Neural progenitor cell (in vitro differentiated cells): ENCODE measurements around the gene ARL11. TPM values are rescaled to one million over a fixed set of nuclear protein-coding genes. Genes with fewer than 3 reads are reported as not detected.

ENCODE experiments used
- DNase-seq: peaks from one replicate; pipeline ENCODE4 v3.0.0-alpha.2; 2016; ENCODE audit warnings: low spot score
- H2AFZ ChIP-seq: fragments of 200-600 bp; sonication (generic); replicated peaks from 2 replicates; pipeline ENCODE4 v1.6.1; 2016; ENCODE audit warnings: antibody characterized with exemption
- H3F3A ChIP-seq: fragments of 200-600 bp; sonication (generic); 2 replicates; pipeline ENCODE4 v1.6.1; 2016; ENCODE audit warnings: antibody characterized with exemption, low read depth
- H3K27ac ChIP-seq: fragments of 200-600 bp; sonication (generic); 2 replicates; pipeline ENCODE4 v1.5.1; 2016; ENCODE audit warnings: mild to moderate bottlenecking
- H3K27me3 ChIP-seq: fragments of 200-600 bp; sonication (generic); 2 replicates; pipeline ENCODE4 v1.6.1; 2016; ENCODE audit warnings: mild to moderate bottlenecking, moderate library complexity
- H3K36me3 ChIP-seq: fragments of 200-600 bp; sonication (generic); 2 replicates; pipeline ENCODE4 v1.5.1; 2016
- H3K4me1 ChIP-seq: fragments of 200-600 bp; sonication (generic); 2 replicates; pipeline ENCODE4 v1.6.1; 2016; ENCODE audit warnings: mixed run types
- H3K4me2 ChIP-seq: fragments of 200-600 bp; sonication (generic); 2 replicates; pipeline ENCODE4 v1.6.1; 2016
- H3K4me3 ChIP-seq: fragments of 200-600 bp; sonication (generic); 2 replicates; pipeline ENCODE4 v1.5.1; 2016
- H3K79me2 ChIP-seq: fragments of 200-600 bp; sonication (generic); 2 replicates; pipeline ENCODE4 v1.6.1; 2016; ENCODE audit warnings: low read depth
- H3K9ac ChIP-seq: fragments of 200-600 bp; sonication (generic); 2 replicates; pipeline ENCODE4 v1.6.1; 2016
- H3K9me3 ChIP-seq: fragments of 200-600 bp; sonication (generic); 2 replicates; pipeline ENCODE4 v1.5.1; 2016; ENCODE audit warnings: low read depth
- H4K20me1 ChIP-seq: fragments of 200-600 bp; sonication (generic); 2 replicates; pipeline ENCODE4 v1.6.1; 2016; ENCODE audit warnings: low read depth
- H3K27ac Mint-ChIP-seq: 3 replicates; pipeline ENCODE4 v1.8.0; 2021; ENCODE audit warnings: mixed read lengths
- H3K27me3 Mint-ChIP-seq: 2 replicates; pipeline ENCODE4 v1.8.0; 2022; ENCODE audit warnings: low read depth, mild to moderate bottlenecking, inconsistent platforms, moderate library complexity, mixed read lengths; ENCODE audit not compliant: insufficient read depth
- H3K36me3 Mint-ChIP-seq: 3 replicates; pipeline ENCODE4 v1.8.0; 2021; ENCODE audit warnings: mixed read lengths
- H3K4me1 Mint-ChIP-seq: 3 replicates; pipeline ENCODE4 v1.8.0; 2021; ENCODE audit warnings: mixed read lengths
- H3K4me3 Mint-ChIP-seq: 3 replicates; pipeline ENCODE4 v1.8.0; 2021; ENCODE audit warnings: mild to moderate bottlenecking, moderate library complexity, mixed read lengths
- H3K9me3 Mint-ChIP-seq: 3 replicates; pipeline ENCODE4 v1.8.0; 2020; ENCODE audit warnings: mixed read lengths
- CTCF ChIP-seq: fragments of 200-600 bp; sonication (generic); IDR thresholded peaks from 2 replicates; pipeline ENCODE4 v1.5.1; 2017; ENCODE audit warnings: antibody characterized with exemption, mild to moderate bottlenecking
- EZH2 ChIP-seq: fragments of 200-600 bp; sonication (generic); IDR thresholded peaks from 2 replicates; pipeline ENCODE4 v1.6.1; 2017; ENCODE audit warnings: antibody characterized with exemption, mild to moderate bottlenecking, moderate library complexity
- EZH2phosphoT487 ChIP-seq: fragments of 200-600 bp; sonication (generic); IDR thresholded peaks from 2 replicates; pipeline ENCODE4 v1.6.1; 2017; ENCODE audit warnings: antibody characterized with exemption
- total RNA-seq: library from RNA; depleted of rRNA; stranded (reverse); fragments of >200 nt; gene quantifications from 2 replicates; pipeline ENCODE4 v1.2.3, GENCODE V29; 2015; ENCODE audit warnings: low replicate concordance

Gene ARL11
- total RNA-seq, 1 donor from 2014 or later = 0.06 TPM

DNA sequence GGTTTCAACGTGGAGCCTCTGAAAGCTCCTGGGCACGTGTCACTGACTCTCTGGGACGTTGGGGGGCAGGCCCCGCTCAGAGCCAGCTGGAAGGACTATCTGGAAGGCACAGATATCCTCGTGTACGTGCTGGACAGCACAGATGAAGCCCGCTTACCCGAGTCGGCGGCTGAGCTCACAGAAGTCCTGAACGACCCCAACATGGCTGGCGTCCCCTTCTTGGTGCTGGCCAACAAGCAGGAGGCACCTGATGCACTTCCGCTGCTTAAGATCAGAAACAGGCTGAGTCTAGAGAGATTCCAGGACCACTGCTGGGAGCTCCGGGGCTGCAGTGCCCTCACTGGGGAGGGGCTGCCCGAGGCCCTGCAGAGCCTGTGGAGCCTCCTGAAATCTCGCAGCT, 2.3 kb downstream of the ARL11 start:
- no peaks in the 10 kb centered on the region for H3K79me2 ChIP-seq
- no peak overlapping the region for H3K27ac ChIP-seq
- H3K4me1 ChIP-seq = peaks cover 9% of the 10 kb centered on the region
- H4K20me1 ChIP-seq = no peaks in the 10 kb centered on the region
- H3K9ac ChIP-seq = no peak overlapping the region
- H3K4me2 ChIP-seq = no peak overlapping the region
- Mint-ChIP-seq H3K4me1 (peaks cover 12% of the 10 kb centered on the region), H3K4me3 (no peak overlapping the region), H3K27ac (no peak overlapping the region), H3K36me3 (no peaks in the 10 kb centered on the region), H3K9me3 (no peaks in the 10 kb centered on the region), H3K27me3 (peaks cover 6% of the 10 kb centered on the region)
- H3K27me3 ChIP-seq = no peaks in the 10 kb centered on the region
- H2AFZ ChIP-seq = no peak overlapping the region
- no peaks in the 10 kb centered on the region for H3F3A ChIP-seq
- no peak for DNase-seq
- TF ChIP-seq EZH2 (no peak), CTCF (no peak), EZH2phosphoT487 (no peak)
- no peak overlapping the region for H3K4me3 ChIP-seq
- H3K9me3 ChIP-seq = no peaks in the 10 kb centered on the region
- no peaks in the 10 kb centered on the region for H3K36me3 ChIP-seq

DNA sequence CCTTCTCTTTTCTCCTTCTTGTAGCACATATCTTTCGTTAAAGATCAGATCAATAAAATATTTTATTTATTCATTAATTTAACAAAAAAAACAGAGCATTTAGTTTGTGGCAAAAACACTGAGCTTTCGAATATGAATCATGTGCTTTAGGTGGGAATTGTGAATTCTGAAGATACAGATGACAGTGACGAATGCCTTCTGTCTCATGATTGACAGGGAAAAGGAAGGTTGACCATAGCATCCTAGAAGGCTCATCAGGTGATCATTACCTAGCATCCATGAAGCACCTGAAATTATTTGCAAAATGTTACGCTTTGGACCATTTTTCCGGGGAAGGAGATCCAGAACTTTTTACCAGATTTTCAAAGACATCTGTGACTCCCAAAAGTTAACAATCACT, 3.8 kb downstream of the ARL11 start:
- no peaks in the 10 kb centered on the region for H3K36me3 Mint-ChIP-seq
- no peak for DNase-seq
- peaks cover 12% of the 10 kb centered on the region for H3K4me1 Mint-ChIP-seq

DNA sequence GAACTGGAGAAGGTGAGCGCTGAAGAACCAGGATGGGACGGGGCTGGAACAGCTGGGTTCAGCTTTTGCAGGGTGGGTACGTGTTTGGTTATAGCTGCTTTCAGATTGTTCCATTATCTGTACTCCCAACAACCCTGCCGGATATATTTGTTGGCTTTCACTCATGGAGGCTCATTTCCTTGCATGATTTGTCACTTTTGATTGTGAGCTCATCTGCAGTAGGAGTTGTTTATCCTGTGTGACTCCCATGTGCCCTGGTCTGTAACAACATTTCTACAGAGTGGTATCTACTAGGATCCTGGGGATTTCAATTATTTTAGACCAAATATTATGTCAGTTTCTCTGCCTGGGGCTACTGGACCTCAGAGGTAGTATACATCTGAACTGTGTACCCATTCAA, 5.4 kb downstream of the ARL11 start:
- Mint-ChIP-seq H3K27me3 (no peaks in the 10 kb centered on the region), H3K4me1 (peaks cover 9% of the 10 kb centered on the region), H3K27ac (no peak overlapping the region), H3K36me3 (no peaks in the 10 kb centered on the region), H3K9me3 (no peaks in the 10 kb centered on the region), H3K4me3 (no peak overlapping the region)
- H3K79me2 ChIP-seq = no peaks in the 10 kb centered on the region
- no peak overlapping the region for H3K27ac ChIP-seq
- no peaks in the 10 kb centered on the region for H4K20me1 ChIP-seq
- no peaks in the 10 kb centered on the region for H3K9me3 ChIP-seq
- no peak overlapping the region for H3K4me3 ChIP-seq
- no peak overlapping the region for H2AFZ ChIP-seq
- no peak overlapping the region for H3K4me2 ChIP-seq
- TF ChIP-seq EZH2phosphoT487 (no peak), CTCF (no peak), EZH2 (no peak)
- peaks cover 11% of the 10 kb centered on the region for H3K4me1 ChIP-seq
- no peak overlapping the region for H3K9ac ChIP-seq
- no peaks in the 10 kb centered on the region for H3K27me3 ChIP-seq
- no peaks in the 10 kb centered on the region for H3K36me3 ChIP-seq
- no peaks in the 10 kb centered on the region for H3F3A ChIP-seq
- DNase-seq = no peak

More for the DNA sequence above, 3.8 kb downstream of the ARL11 start:
- Mint-ChIP-seq H3K27ac (no peak overlapping the region), H3K4me3 (no peak overlapping the region), H3K9me3 (no peaks in the 10 kb centered on the region), H3K27me3 (peaks cover 4% of the 10 kb centered on the region)
- Histone ChIP-seq H3K4me2 (no peak overlapping the region), H2AFZ (no peak overlapping the region), H4K20me1 (no peaks in the 10 kb centered on the region), H3K9me3 (no peaks in the 10 kb centered on the region), H3K27ac (no peak overlapping the region), H3K36me3 (no peaks in the 10 kb centered on the region), H3K9ac (no peak overlapping the region), H3K79me2 (no peaks in the 10 kb centered on the region), H3K4me3 (no peak overlapping the region), H3K27me3 (no peaks in the 10 kb centered on the region), H3K4me1 (peaks cover 16% of the 10 kb centered on the region), H3F3A (no peaks in the 10 kb centered on the region)
- TF ChIP-seq CTCF = no peak
- TF ChIP-seq EZH2 = no peak
- no peak for TF ChIP-seq EZH2phosphoT487
